GM19328 (cell line): Measurements from ENCODE around the gene MPI.
A peak's percentile ranks its signal among the peaks of the same experiment; 100 is the strongest.
"Not testable (repeated sequence)": the region's sequence is repeated elsewhere in the genome, so short reads cannot be mapped to it uniquely, and the experiment has no call there.

Experiments used
- ATAC-seq: cut with Tn5 transposase; IDR thresholded peaks from one replicate; pipeline ENCODE4 v1.9.1; 2021; ENCODE audit warnings: mild to moderate bottlenecking, moderate library complexity; ENCODE audit not compliant: unreplicated experiment

The MPI gene

GRCh38 chr15:74924525-74924924, 34.7 kb downstream of the MPI start:
- ATAC-seq, result no peak

GRCh38 chr15:74928771-74929198, 38.9 kb downstream of the MPI start:
- no peak for ATAC-seq

- ATAC-seq, result no peak
Observed at GRCh38 chr15:74933573-74933972, 43.7 kb downstream of the MPI start.

GRCh38 chr15:74935193-74935592, 45.4 kb downstream of the MPI start:
- not testable (repeated sequence) for ATAC-seq

- ATAC-seq, result no peak
Observed at GRCh38 chr15:74937272-74937589, 47.4 kb downstream of the MPI start.

GRCh38 chr15:74937590-74938371, 47.9 kb downstream of the MPI start, which contains the start of gene COX5A:
Gene COX5A (minus strand): TSS chr15:74938073. CDS start chr15:74938014, 59 bp downstream.
- peak; percentile 94 for ATAC-seq

GRCh38 chr15:74950078-74950908, 60.5 kb downstream of the MPI start:
- ATAC-seq, result no peak

GRCh38 chr15:74951006-74951405, 61.2 kb downstream of the MPI start:
- no peak for ATAC-seq
